Trophoblast cell (in vitro differentiated cells and primary cell): ENCODE measurements around the gene ZNF605.
"Not testable (repeated sequence)": the region's sequence is repeated elsewhere in the genome, so short reads cannot be mapped to it uniquely, and the experiment has no call there.

Source experiments
- DNase-seq, 2 donors: peaks; one replicate each; pipeline ENCODE4 v3.0.0-alpha.2; 2016
- H2AFZ ChIP-seq: 2 replicates; pipeline ENCODE4 v1.6.1; 2013; ENCODE audit warnings: low read length, moderate library complexity, mild to moderate bottlenecking; ENCODE audit not compliant: insufficient read depth, poor library complexity
- H2AK5ac ChIP-seq: 2 replicates; pipeline ENCODE4 v1.6.1; 2013; ENCODE audit warnings: mild to moderate bottlenecking, low read length
- H2BK120ac ChIP-seq: 2 replicates; pipeline ENCODE4 v1.6.1; 2013; ENCODE audit warnings: low read length, mild to moderate bottlenecking, moderate library complexity; ENCODE audit not compliant: insufficient read depth, poor library complexity
- H2BK12ac ChIP-seq: 2 replicates; pipeline ENCODE4 v1.6.1; 2013; ENCODE audit warnings: mild to moderate bottlenecking, low read length, moderate library complexity
- H2BK5ac ChIP-seq: 2 replicates; pipeline ENCODE4 v1.6.1; 2013; ENCODE audit warnings: low read length, low read depth, moderate library complexity, mild to moderate bottlenecking; ENCODE audit not compliant: poor library complexity
- H3K14ac ChIP-seq: 2 replicates; pipeline ENCODE4 v1.6.1; 2013; ENCODE audit warnings: mild to moderate bottlenecking, low read length
- H3K18ac ChIP-seq: 2 replicates; pipeline ENCODE4 v1.6.1; 2013; ENCODE audit warnings: mild to moderate bottlenecking, low read length
- H3K23ac ChIP-seq: 2 replicates; pipeline ENCODE4 v1.6.1; 2013; ENCODE audit warnings: low read length
- H3K27ac ChIP-seq: 2 replicates; pipeline ENCODE4 v1.5.1; 2013; ENCODE audit warnings: low read depth, mild to moderate bottlenecking, inconsistent platforms, low read length, moderate library complexity
- H3K27me3 ChIP-seq: 2 replicates; pipeline ENCODE4 v1.6.1; 2013; ENCODE audit warnings: inconsistent platforms, mild to moderate bottlenecking, low read length, moderate library complexity; ENCODE audit not compliant: insufficient read depth
- H3K36me3 ChIP-seq, 2 experiments: 1 replicate in 1 of 2; 2 replicates in 1 of 2; pipeline ENCODE4 v1.6.1; 2013; ENCODE audit warnings: low read length in 2 of 2, mild to moderate bottlenecking in 2 of 2, moderate library complexity in 1 of 2; ENCODE audit not compliant: insufficient read depth in 2 of 2, control insufficient read depth in 1 of 2
- H3K4ac ChIP-seq: 2 replicates; pipeline ENCODE4 v1.6.1; 2013; ENCODE audit warnings: low read depth, mild to moderate bottlenecking, low read length, moderate library complexity
- H3K4me1 ChIP-seq, 2 experiments: 1 replicate in 1 of 2; 2 replicates in 1 of 2; pipeline ENCODE4 v1.6.1; 2013; ENCODE audit warnings: low read length in 2 of 2, mild to moderate bottlenecking in 2 of 2, moderate library complexity in 1 of 2; ENCODE audit not compliant: insufficient read depth in 2 of 2, control insufficient read depth in 1 of 2
- H3K4me2 ChIP-seq: 2 replicates; pipeline ENCODE4 v1.6.1; 2013; ENCODE audit warnings: inconsistent platforms, mild to moderate bottlenecking, low read length, moderate library complexity
- H3K4me3 ChIP-seq: 2 replicates; pipeline ENCODE4 v1.5.1; 2013; ENCODE audit warnings: mild to moderate bottlenecking, low read depth, low read length, inconsistent platforms
- H3K79me1 ChIP-seq: one replicate; pipeline ENCODE4 v1.6.1; 2013; ENCODE audit warnings: low read length
- H3K79me2 ChIP-seq: 2 replicates; pipeline ENCODE4 v1.6.1; 2013; ENCODE audit warnings: low read length, mild to moderate bottlenecking; ENCODE audit not compliant: control insufficient read depth, insufficient read depth, poor library complexity
- H3K9ac ChIP-seq: 2 replicates; pipeline ENCODE4 v1.6.1; 2013; ENCODE audit warnings: mild to moderate bottlenecking, low read length
- H3K9me3 ChIP-seq: 2 replicates; pipeline ENCODE4 v1.6.1; 2013; ENCODE audit warnings: low read depth, mild to moderate bottlenecking, control low read depth, inconsistent platforms, low read length; ENCODE audit not compliant: insufficient read depth
- H4K12ac ChIP-seq: 2 replicates; pipeline ENCODE4 v1.6.1; 2013; ENCODE audit warnings: low read depth, mild to moderate bottlenecking, low read length, moderate library complexity
- H4K8ac ChIP-seq: 2 replicates; pipeline ENCODE4 v1.6.1; 2013; ENCODE audit warnings: low read depth, mild to moderate bottlenecking, low read length, moderate library complexity
- H4K91ac ChIP-seq: one replicate; pipeline ENCODE4 v1.6.1; 2013; ENCODE audit warnings: low read depth, mild to moderate bottlenecking, low read length, moderate library complexity
- WGBS: extraction: QIAGEN DNeasy Blood & Tissue Kit; methylation state at CpG from one replicate; pipeline ENCODE4 v1.1.7; 2013; ENCODE audit warnings: missing lambda C conversion rate; ENCODE audit not compliant: insufficient read length, insufficient coverage; ENCODE audit errors: extremely low coverage; 5-methylcytosine and 5-hydroxymethylcytosine counted together

Gene ZNF605

DNA sequence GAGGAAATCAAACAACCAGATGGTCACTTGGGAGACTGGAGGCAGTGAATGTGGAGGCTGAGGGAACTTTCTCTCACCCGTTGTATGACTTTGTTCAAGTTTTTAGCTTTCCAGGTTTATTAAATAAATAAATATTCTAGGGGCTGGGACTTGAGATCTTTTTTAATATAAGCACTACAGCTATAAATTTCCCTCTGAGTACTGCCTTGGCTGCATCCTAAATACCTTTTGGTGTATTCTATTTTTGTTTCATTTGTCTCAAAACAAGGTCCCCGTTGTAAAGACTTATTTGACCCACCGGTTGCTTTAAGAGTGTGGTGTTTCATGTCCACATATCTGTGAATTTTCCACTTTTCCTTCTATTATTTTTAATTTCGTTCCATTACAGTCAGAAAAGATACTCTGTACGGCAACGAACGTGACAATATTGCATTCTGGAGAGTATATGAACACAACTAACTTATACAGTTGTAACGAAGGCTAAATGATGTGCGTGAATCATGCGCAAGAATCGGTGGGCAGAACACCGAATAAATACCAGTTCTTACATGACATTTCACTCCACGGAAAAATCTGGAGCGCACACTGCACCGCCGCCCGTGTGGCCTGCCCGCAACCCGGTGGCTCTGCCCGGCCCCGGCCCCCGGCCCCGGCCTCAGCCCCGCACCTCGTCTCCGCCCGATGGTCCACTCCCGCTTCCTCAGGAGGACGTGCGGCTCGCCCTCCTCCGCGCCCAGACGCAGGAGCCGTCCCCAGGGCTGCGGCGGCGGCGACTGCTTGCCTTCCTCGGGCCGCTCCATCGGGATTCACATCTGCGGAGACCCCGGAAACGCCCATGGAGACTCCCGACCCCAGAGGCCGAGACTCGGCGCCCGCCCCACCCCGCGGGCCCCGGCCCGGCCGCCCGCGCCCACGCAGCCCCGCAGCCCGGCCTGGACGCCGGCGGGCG, 69.3 kb downstream of the ZNF605 start:
- Histone ChIP-seq H3K4me2 (peak overlapping the region; percentile 87), H3K79me2 (peaks cover 11% of the 10 kb centered on the region), H4K12ac (peak overlapping the region; percentile 40), H3K23ac (no peak overlapping the region), H3K27me3 (no peaks in the 10 kb centered on the region), H2BK5ac (peak overlapping the region; percentile 65), H4K91ac (peak overlapping the region; percentile 84), H3K36me3 (peaks cover 12 to 20% of the 10 kb centered on the region in 2 experiments), H3K18ac (peak overlapping the region; percentile 91), H2BK120ac (peak overlapping the region; percentile 35), H3K9me3 (peaks cover 4% of the 10 kb centered on the region), H3K79me1 (peaks cover 8% of the 10 kb centered on the region), H2AFZ (peak overlapping the region; percentile 74), H3K4me3 (peak overlapping the region; percentile 93), H2BK12ac (no peak overlapping the region), H4K8ac (peak overlapping the region; percentile 89), H3K27ac (peak overlapping the region; percentile 46), H3K9ac (peak overlapping the region; percentile 60), H3K4ac (no peak overlapping the region), H3K14ac (peak overlapping the region; percentile 88), H2AK5ac (peak overlapping the region; percentile 89), H3K4me1 (peaks cover 0 to 3% of the 10 kb centered on the region in 2 experiments)
- peak; percentile 17 to 35 for DNase-seq
- WGBS: no CpG with 5 or more reads among the region's 64 CpGs

DNA sequence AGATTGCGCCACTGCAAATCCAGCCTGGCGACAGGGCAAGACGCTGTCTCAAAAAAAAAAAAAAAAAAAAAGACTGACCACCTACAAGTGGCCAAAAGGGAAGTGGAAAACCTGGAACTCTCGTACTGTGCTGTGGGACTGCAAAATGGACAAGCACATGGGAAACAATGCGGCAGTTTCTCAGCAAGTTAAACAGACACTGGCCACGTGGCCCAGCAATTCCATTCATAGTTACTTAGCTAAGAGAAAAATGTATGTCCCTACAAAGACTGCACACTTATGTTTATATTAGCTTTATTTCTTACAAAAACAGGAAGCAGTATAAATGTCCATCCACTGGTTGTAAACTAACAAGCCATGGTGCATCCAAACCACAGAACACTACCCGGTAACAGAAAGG, 74.3 kb downstream of the ZNF605 start:
- no peak overlapping the region for H2BK5ac ChIP-seq
- peak in 1 of 2 donors; percentile 36 for DNase-seq
- no peak overlapping the region for H3K4me3 ChIP-seq
- H3K4me1 ChIP-seq: no peaks in the 10 kb centered on the region
- peaks cover 25 to 33% of the 10 kb centered on the region in 2 experiments for H3K36me3 ChIP-seq
- H4K8ac ChIP-seq: peak overlapping the region; percentile 67
- H3K79me2 ChIP-seq: peaks cover 2% of the 10 kb centered on the region
- no peak overlapping the region for H3K4me2 ChIP-seq
- H3K27ac ChIP-seq: no peak overlapping the region
- no peak overlapping the region for H2AK5ac ChIP-seq
- H3K23ac ChIP-seq: no peak overlapping the region
- H4K91ac ChIP-seq: no peak overlapping the region
- no peaks in the 10 kb centered on the region for H3K79me1 ChIP-seq
- H4K12ac ChIP-seq: peak overlapping the region; percentile 81
- no peaks in the 10 kb centered on the region for H3K9me3 ChIP-seq
- H3K14ac ChIP-seq: no peak overlapping the region
- no peak overlapping the region for H3K9ac ChIP-seq
- no CpG with 5 or more reads among the region's 7 CpGs for WGBS
- no peaks in the 10 kb centered on the region for H3K27me3 ChIP-seq
- H3K18ac ChIP-seq: peak overlapping the region; percentile 47
- H3K4ac ChIP-seq: peak overlapping the region; percentile 93
- no peak overlapping the region for H2BK12ac ChIP-seq
- no peak overlapping the region for H2AFZ ChIP-seq
- H2BK120ac ChIP-seq: no peak overlapping the region

DNA sequence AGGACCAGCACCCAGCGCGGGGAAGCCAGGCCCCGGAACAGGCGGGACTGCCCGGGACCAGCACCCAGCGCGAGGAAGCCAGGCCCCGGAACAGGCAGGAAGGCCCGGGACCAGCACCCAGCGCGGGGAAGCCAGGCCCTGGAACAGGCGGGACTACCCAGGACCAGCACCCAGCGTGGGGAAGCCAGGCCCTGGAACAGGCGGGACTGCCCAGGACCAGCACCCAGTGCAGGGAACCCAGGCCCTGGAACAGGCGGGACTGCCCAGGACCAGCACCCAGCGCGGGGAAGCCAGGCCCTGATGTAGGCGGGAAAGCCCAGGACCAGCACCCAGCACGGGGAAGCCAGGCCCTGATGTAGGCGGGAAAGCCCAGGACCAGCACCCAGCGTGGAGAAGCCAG, 81.5 kb downstream of the ZNF605 start:
- H3K79me2 ChIP-seq, H4K91ac ChIP-seq, H3K27me3 ChIP-seq, H2AK5ac ChIP-seq, DNase-seq, H4K8ac ChIP-seq, H3K9me3 ChIP-seq, H3K27ac ChIP-seq, H3K18ac ChIP-seq, H2BK12ac ChIP-seq, H3K79me1 ChIP-seq, H2BK5ac ChIP-seq, H3K4me2 ChIP-seq, H4K12ac ChIP-seq, H2AFZ ChIP-seq, H2BK120ac ChIP-seq, H3K4ac ChIP-seq, H3K4me3 ChIP-seq, H3K23ac ChIP-seq, H3K4me1 ChIP-seq, H3K14ac ChIP-seq, H3K9ac ChIP-seq: not testable (repeated sequence)
- peaks cover 66% of the 10 kb centered on the region in 2 experiments for H3K36me3 ChIP-seq
- no CpG with 5 or more reads among the region's 21 CpGs for WGBS

DNA sequence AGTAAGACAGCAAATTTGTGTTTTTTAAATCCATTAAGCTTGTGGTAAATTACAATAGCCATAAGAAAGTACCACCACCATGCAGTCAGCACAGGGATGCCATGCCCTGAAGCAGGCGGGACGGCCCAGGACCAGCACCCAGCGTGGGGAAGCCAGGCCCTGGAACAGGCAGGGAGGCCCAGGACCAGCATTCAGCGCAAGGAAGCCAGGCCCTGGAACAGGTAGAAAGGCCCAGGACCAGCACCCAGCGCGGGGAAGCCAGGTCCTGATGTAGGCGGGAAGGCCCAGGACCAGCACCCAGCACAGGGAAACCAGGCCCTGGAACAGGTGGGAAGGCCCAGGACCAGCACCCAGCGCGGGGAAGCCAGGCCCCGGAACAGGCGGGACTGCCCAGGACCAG, 81.9 kb downstream of the ZNF605 start:
- H3K4me2 ChIP-seq: no peak overlapping the region
- H3K27ac ChIP-seq: no peak overlapping the region
- no peak overlapping the region for H3K4ac ChIP-seq
- no peak overlapping the region for H3K14ac ChIP-seq
- no peak overlapping the region for H2BK12ac ChIP-seq
- no peak overlapping the region for H2BK120ac ChIP-seq
- no peaks in the 10 kb centered on the region for H3K4me1 ChIP-seq
- H4K12ac ChIP-seq: no peak overlapping the region
- no peak overlapping the region for H3K4me3 ChIP-seq
- H3K79me2 ChIP-seq: no peaks in the 10 kb centered on the region
- no peak overlapping the region for H2BK5ac ChIP-seq
- H4K91ac ChIP-seq: no peak overlapping the region
- no peak overlapping the region for H2AK5ac ChIP-seq
- no peaks in the 10 kb centered on the region for H3K79me1 ChIP-seq
- no peaks in the 10 kb centered on the region for H3K27me3 ChIP-seq
- H3K9me3 ChIP-seq: no peaks in the 10 kb centered on the region
- WGBS: no CpG with 5 or more reads among the region's 11 CpGs
- H3K18ac ChIP-seq: no peak overlapping the region
- H2AFZ ChIP-seq: no peak overlapping the region
- peaks cover 66 to 70% of the 10 kb centered on the region in 2 experiments for H3K36me3 ChIP-seq
- H3K23ac ChIP-seq: no peak overlapping the region
- no peak overlapping the region for H3K9ac ChIP-seq
- DNase-seq: no peak
- no peak overlapping the region for H4K8ac ChIP-seq
